ENCODE results near the gene ZNF679.
"Not testable (repeated sequence)": the region's sequence is repeated elsewhere in the genome, so short reads cannot be mapped to it uniquely, and the experiment has no call there.

- TF ChIP-seq MYNN (tag by site-specific recombination; IDR thresholded peaks at IDR 0.05; ENCODE audit: borderline replicate concordance); ZNF792 (tag by site-specific recombination; IDR thresholded peaks at IDR 0.05); ZNF623 (tag by site-specific recombination; IDR thresholded peaks at IDR 0.05); CTCF (tag by site-specific recombination; IDR thresholded peaks at IDR 0.05); ZNF274 (IDR thresholded peaks at IDR 0.05; ENCODE audit: low read length); ZNF10 (tag by site-specific recombination; IDR thresholded peaks at IDR 0.05); ZNF341 (tag by site-specific recombination; IDR thresholded peaks at IDR 0.05; ENCODE audit: low read depth); ZBTB21 (tag by site-specific recombination; IDR thresholded peaks at IDR 0.05): not testable (repeated sequence)
- TF ChIP-seq ZNF274 (tag by site-specific recombination; IDR thresholded peaks at IDR 0.05; ENCODE audit: borderline replicate concordance) = peak; percentile 40; the same call in 1 of the 2 replicates
Observed at GRCh38 chr7:64219710-64220298, 8.5 kb upstream of the ZNF679 start.
